HG02885 (cell line): Measurements from ENCODE around the gene ATG4A.

Experiments
- ATAC-seq: cut with Tn5 transposase; IDR thresholded peaks from one replicate; pipeline ENCODE4 v1.9.1; 2021; ENCODE audit warnings: mild to moderate bottlenecking; ENCODE audit not compliant: unreplicated experiment, poor library complexity

Gene ATG4A, protein sequence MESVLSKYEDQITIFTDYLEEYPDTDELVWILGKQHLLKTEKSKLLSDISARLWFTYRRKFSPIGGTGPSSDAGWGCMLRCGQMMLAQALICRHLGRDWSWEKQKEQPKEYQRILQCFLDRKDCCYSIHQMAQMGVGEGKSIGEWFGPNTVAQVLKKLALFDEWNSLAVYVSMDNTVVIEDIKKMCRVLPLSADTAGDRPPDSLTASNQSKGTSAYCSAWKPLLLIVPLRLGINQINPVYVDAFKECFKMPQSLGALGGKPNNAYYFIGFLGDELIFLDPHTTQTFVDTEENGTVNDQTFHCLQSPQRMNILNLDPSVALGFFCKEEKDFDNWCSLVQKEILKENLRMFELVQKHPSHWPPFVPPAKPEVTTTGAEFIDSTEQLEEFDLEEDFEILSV

DNA sequence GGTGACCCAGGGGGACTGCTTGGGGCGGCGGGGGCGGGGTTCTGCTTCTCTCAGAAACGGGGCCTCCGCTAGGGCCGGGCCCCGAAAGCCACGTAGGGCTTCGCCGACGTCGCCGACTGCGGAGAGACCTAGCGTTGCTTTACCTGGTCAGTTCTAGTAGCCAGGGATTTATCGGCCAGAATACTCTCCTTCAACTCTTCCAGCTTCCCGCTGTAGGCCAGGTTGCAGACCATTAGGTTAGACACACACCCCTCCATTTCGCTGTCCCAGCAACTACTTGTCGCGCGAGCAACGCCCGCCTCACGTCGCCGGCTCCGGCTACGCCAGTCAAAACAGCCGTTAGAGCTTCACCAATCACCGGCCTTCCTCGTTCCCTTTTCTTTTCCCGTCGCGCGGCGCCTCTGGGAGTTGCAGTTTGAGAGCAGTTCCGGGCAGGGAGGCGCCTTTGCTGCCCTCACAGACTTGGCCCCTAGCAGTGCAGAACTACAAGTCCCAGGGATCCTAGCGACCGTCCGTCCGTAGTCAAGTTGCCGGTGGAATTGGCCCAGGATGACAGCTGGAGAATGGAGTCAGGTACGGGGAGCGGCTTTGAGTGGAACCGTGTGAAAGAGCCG, at the start of gene ATG4A, which contains the start of gene PSMD10:
Gene ATG4A, plus strand, starts transcription at position 515 of the 614 bp plus-strand sequence. Its CDS starts 49 bp downstream, at position 564.
Gene PSMD10, minus strand, starts transcription at position 279 of the 614 bp plus-strand sequence. Its CDS starts 22 bp downstream, at position 257.
- peak; percentile 95 for ATAC-seq

DNA sequence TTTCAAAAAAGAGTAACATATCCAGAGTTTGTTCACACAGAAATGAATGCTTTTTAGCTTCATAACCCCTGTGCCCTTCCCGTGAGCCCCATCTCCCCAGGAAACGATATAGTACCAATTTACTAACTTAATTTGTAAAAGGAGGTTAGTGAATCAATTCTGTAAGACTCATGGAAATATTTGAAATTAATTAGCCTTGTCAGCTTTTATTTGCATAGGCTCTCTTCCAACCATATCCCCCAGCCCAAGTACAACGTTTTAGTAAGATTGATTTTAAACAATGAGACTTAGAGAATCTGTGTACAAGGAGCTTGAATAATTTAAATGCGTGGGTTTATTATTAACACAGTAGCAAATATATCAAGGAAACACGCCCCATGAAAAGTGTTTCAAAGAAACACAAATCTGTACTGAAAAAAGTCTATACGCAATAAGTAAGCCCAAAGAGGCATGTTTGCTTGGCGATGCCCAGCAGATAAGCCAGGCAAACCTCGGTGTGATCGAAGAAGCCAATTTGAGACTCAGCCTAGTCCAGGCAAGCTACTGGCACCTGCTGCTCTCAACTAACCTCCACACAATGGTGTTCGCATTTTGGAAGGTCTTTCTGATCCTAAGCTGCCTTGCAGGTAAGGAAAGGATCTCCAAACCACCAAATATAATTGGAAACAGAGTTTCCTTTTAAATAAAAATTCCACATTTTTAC, 46.9 kb upstream of the ATG4A start, which contains the start of gene VSIG1:
Gene VSIG1, plus strand, starts transcription at position 512 of the 703 bp plus-strand sequence. Its CDS starts 66 bp downstream, at position 578.
- ATAC-seq, result no peak

DNA sequence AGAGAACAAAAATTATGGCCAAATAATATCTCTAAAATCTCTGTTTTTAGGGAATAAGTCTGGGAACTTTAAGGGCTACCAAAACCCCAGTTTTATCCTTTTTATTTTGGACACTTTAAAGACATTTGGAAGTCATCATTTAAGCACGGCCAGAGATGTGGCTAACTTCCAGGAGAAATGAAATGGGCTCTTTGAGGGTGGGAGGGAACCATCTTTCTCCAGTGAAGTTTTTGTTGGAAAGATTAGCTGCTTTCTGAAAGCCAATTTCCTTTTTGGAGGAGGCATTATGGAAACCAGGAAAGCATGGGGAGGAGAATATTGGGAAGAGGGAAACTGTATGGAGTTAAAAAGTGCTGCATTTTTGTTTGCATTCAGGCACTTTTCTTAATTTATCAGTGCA, 41.9 kb upstream of the ATG4A start:
- ATAC-seq, result no peak

DNA sequence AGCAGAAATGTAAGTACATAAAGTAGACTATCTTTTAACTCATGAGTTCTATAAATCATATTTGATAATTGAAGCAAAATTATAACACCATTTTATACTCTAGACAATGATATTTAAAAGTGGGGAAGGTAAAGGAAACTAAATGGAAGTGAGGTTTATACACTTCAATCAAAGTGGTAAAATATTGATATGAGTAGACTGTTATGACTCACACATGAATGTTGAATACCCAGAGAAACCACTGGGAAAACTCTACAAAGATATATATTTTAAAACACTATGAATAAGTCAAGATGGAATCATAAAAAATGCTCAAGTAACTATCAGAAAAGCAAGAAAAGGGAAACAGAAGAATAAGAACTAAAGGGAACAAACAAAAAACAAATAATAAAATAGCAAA, 38.4 kb upstream of the ATG4A start:
- no peak for ATAC-seq

DNA sequence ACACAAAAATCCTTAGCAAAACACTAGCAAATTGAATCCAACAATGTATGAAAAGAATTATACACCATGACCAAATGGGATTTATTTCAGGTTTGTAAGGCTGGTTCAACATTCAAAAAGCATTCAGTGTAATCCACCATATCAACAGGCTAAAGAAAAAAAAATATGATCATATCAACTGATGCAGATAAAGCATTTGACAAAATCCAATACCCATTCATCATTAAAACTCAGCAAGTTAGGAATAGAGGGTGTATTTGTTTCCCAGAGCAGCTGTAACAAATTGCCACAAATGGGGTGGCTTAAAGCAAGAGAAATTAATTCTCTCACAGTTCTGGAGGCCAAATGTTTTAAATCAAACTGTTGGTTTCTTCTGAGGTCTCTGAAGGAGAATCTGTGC, 36.0 kb upstream of the ATG4A start:
- ATAC-seq, result no peak

DNA sequence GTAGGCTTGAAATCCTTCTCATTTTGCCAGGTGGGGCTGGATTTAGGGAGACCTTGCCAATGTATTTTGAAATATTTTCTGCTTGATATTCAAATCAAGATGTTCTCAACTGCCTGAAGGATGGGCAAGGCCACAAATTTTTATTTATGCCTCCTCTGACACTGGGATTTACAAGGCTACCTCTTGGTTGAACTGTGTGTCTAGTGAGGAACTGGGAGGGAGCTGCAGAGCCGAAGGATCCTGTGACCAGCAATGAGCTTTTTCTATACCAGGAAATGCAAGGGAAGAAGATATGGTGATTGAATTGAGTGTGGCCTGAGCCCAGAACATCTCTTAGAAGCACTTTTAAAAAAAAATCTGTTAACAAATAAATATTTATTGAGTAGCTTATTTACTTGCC, 31.8 kb upstream of the ATG4A start:
- no peak for ATAC-seq

DNA sequence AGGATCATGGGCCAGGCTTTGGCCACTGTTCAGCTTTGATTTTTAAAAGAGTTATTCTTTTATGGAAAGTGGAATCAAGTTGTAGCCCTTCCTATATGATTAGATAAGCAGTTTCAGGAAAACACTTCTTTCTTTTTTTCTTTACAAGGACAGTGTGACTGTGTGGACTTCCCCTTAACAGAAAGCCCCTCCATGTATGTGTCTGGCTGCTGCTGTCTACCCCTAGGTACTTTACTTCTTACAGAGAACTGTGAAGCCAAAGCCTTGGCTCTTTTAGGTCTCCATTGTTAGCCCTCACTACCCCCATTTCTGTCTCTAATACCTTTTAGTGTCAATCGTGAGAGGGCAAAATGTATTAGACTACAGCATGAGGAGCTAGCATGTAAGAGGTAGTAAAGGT, 27.6 kb upstream of the ATG4A start:
- no peak for ATAC-seq

DNA sequence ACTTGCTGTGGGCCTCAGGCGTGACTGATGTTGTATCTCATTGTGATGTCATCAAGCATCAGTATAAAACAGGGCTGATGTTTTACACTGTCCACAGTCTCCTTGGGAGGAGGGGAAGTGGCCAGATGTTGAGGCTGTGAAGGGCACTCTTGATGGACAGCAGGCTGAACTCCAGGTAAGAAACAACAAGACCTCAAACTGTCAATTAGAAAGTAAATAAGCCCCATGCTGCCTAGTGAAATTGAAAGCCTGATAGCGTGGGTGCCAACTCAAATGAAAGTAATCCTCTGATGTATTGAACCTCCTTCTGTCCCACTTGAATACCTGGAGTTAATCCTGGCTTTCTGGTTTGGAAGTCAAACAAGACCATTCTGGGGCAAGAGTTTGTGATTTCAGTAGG, 27.0 kb upstream of the ATG4A start:
- ATAC-seq, result no peak

DNA sequence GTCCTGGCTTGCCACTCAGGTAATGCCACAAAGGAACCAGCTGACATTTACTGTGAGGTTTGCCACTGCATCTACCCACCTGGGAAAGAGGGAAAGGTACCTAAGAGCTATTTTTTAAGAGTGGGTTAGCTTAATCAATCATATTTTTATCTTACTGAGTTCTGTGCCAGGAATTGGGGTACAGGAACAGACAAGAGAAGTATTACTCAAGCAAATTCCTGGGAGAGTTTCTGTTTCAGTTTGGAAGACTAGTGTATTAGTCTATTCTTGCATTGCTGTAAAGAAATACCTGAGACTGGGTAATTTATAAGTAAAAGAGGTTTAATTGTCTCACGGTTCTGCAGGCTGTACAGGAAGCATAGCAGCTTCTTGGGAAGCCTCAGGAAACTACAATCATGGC, 23.5 kb upstream of the ATG4A start:
- ATAC-seq, result no peak

DNA sequence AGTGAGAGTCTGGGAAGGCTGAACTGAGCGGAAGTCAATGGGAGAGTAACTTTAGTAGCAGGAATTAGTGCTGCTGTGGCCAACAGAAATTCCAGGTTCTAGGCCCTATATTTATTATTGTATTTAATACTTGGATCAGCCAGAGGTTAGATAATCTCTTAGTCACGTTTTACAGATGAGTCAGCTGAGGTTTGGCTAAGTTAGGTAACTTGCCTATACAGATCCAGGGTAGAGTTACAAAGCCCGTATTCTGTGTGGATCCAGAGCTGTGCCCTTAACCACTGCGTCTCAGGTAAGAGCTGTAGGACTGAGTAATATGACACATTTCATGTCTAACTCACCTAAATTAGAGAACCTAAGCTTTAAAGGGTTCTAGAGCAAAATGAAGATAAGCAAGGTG, 20.7 kb upstream of the ATG4A start:
- ATAC-seq, result no peak

DNA sequence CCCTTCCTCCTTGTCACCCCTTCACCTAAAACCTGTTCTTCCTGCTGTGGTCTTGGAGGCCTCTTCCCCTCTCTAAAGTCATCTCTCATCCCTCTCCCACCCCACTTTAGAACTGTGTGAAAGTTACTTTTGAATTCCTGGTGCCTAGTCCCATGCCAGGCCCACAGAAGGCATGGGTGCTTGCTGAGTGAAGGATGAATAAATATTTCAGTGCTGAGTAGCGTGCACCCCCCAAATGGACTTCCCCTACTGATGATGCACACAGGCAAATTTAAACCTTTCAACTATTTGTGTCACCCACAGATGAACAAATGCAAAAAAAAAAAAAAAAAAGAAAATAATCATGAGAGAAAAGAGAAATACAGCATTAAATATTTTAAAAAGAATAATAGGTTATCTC, 20.0 kb upstream of the ATG4A start:
- ATAC-seq, result no peak

DNA sequence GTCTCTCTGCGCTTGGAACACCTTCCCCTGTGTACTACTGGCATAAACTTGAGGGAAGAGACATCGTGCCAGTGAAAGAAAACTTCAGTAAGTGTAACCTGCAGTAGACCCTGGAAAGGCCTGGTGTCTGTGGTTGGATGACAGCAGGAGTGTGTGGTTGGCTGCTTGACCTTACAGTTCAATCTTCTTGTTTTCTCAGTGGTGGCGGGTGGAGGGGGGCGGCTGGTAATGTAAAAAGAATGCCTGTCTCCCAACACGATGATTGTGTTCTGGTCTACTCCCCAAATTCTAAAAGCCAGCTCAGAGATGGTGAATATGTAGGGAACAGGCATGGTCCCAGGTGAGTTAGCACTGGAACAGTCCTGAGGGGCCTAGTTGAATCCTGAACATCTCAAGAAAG, 18.8 kb upstream of the ATG4A start:
- no peak for ATAC-seq

DNA sequence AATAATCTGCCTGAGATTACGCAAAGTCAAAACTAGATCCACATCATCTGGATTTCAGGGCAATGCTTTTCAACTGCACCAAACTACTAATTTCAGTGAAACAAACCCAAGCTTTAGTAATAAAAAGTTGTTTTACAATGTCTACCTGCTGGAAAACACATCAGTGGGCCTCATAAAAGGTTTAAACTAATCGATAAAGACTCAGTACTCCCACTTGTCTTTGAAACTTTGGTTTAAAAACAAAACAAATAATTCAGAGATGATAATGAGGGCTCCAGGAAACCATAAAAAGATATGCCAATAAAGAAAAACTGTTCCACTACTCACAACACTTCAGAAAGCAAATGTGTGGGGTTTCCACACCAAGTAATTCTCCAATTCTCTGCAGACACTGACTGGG, 10.5 kb upstream of the ATG4A start:
- no peak for ATAC-seq

DNA sequence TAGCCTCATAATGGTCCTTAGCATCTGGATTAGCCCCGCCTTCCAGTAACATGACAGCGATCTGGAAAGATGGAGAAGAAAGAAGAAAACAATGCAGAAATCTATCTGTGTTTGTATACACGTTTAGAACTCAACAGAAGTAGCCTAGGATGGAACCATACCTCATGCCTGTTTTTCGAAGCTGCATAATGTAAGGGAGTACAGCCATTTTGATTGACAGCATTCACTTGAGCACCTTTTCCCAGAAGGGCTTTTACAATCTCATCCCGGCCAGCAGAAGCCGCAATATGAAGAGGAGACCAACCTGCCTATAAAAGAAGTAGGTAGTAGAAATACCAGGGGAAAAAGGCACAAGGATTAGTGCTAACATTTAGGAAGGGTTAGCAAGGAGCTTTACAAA, 3.8 kb upstream of the ATG4A start:
- no peak for ATAC-seq

DNA sequence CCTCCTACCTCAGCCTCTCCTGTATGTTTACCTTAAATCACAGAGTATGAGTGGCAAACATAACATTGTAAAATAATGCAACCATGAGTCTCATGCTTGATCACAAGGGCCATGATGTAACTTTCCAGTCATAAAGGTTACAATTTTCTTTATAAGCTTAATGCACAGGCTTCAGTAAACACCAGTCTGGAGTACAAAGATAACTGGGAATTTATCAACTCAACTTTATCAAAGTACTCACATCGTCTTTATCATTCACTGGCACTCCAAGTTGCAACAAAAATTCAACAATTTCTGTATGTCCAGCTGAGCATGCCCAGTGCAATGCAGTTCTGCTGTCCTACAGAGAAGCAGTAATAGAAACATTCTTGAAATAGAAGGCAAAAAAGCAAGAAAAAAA, 3.1 kb upstream of the ATG4A start:
- no peak for ATAC-seq

DNA sequence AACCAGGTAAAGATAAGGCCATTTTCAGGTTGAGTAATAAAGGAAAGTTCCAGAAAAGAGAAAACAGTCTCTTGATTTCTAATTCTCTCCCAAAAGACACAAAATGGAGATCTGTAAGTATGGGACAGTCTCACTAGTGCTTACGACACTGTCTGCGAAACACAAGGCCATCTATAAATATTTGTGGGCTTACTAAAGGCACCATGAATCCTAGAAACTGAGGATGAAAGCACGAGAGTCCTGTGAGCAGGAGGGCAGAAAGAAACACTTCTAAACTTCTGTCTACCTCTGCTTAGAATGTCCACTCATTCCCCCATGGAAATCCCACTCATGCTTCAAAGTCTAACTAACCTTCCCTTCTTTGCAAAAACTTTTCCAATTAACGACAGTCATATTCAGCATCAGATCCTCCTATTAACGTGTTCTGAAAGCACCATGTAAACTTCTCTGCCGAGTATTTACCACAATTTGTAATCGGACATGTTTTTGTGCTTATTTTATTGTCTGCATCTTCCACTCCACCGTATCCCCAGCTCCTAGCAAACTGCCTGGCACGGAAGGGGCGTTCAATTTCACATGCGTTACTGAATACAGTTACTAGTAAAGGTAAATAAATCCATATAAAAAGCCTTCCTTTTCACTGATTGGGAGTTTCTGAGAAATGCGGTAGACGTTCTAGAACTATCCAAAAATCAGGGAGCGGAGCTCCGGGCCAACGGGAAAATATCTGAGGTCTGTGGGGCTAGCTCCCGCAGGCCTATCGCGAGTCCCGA, 901 bp upstream of the ATG4A start:
- ATAC-seq, result peak; percentile 2

DNA sequence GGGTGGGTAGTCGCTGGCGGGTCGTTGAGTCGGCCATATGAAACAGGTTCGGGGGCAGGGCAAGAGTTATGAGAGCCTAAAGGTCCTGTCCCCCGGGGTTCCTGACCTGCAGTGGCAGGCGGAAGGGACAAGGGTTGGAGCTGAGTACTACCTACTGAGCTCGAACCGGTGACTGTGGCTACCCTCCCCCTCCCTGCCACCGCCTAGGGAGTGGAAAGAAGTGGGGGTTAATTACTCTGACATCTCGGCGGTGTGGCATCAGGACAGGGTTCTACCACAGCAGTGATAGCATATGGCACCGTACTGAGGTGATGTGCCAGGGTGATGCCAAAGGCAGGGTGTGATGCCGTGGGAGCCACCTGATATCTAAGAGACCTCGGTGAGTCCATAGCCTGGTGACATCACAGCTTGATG, 307 bp downstream of the ATG4A start:
- peak; percentile 43 for ATAC-seq

DNA sequence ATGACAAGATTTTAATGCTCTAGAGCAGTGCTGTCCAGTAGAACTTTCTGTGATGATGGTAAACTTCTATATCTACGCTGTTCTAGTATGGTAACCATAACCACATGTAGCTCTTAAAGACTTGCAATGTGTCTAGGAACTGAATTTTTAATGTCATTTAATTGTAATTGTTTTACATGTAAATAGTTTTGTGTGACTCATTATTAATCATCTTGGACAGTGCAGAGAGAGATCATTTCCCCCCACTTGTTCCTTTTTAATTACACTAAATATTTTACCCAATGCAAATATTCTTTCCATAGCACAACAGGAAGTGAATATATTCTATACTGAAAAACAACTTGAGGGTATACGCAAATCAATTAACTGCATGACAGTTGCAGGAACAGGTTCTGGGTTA, 5.8 kb downstream of the ATG4A start:
- no peak for ATAC-seq

DNA sequence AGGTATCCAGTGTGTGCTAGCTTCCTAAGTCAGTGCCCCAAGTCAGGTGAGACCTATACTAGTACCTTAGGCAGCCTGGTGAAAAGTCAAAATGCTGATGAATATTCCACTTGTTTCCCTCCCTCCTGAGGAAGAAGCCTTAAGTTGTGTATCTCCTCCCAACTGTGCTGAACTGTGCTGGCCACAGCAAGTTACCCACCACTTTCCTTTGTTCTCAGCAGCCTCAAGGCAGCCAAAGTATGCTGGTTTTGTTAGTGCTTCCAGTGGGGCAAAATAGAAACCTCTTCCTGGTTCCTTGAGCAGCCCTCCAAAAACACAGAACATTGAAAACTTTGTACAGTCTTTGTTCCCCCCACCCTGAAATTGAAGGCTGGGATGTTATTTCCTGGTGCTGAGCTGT, 13.9 kb downstream of the ATG4A start:
- ATAC-seq, result no peak

DNA sequence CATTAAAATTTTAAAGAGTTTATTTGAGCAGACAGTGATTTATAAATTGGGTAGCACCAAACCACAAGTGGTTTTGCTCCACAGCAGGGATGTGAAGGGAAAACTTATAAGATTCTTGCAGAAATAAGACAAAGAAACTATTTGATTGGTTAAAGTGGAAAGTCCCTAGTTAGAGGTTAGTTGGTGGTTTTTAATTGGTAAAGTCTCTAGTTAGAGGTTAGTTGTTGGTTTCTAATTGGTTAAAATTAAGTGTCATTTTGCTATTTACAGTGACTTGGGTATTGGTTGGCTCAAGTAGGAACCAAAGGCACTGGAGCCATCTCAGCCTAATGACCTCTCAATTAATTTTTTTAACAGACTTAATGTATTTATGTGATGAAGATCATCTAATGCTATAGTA, 23.0 kb downstream of the ATG4A start:
- no peak for ATAC-seq
